Endometrial microvascular endothelial cells (primary cell): Measurements from ENCODE around the gene LRRC75B. TPM values are rescaled to one million over a fixed set of nuclear protein-coding genes. Genes with fewer than 3 reads are reported as not detected.

Experiments
- in situ Hi-C: cut with HindIII; loops from 2 replicates; pipeline ENCODE4 v1.10.0; 2017; ENCODE audit warnings: low sequenced_read_pairs, low pct_unique_long_range_greater_than_20kb; ENCODE audit errors: inconsistent ontology term
- total RNA-seq: library from RNA; depleted of rRNA; stranded (reverse); fragments of >200 nt; gene quantifications from one replicate; pipeline ENCODE4 v1.2.3, GENCODE V29; 2015; ENCODE audit errors: inconsistent ontology term

Gene LRRC75B
- total RNA-seq, 1 donor from 2014 or later, result 2.0 TPM

DNA sequence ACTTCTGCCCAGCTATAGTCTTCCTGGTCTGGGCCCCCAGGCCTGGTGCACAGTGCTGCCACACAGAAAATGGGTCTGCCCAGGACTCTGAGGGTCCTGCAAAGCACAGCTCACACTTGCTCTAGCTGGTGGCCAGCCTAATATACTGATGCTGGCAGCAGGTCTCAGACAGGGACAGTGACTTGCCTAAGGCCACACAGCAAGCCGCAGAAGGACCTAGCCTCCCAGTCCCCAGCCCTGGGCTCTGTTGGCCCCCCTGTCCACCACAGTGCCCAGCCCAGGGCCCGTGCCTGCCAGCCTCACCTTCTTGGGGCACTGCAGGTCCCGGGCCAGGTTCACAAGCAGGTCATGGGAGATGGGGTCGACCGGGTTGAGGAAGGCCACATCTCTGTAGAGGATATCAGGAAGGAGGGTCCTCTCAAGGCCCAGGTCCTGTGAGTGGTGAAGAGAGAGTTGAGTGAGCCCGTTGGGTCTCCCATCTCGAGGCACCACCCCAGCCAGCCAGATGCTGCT lies 3.3 kb downstream of the LRRC75B start:
- in situ Hi-C loops, result no loop called here

DNA sequence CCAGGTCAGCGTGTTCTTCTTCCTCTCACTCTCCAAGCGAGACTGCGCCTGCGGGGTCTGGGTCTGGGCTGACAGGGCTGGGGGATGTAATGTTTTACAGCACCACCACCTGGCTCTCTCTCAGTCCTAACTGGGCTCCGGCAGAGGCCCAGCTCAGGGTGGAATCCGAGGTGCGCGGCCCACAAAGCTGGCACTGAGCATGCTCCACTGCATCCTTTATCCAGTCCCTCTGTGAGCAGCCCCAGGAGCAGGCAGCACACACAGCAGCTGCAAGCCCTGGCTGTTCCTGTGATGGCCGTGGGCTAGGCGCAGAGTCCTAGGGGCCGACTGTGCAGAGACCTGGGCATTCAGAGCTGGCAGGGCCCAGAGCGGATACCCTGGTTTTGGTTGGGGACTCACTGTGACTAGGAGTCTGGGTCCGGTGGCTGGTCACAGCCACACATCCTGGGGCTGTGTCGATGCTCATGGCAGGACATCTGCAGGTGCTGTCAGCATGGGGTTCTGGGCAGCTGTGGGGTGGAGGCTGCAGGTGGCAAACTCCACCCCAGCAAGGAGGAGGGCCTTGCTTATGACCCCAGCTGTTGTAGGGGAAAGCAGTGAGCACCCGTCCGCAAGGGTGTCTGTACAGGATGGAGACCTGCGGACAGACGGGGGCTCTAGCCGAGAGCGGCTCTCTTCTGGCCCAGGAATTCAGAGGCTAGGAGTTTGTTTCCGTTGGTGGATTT lies 4.0 kb downstream of the LRRC75B start:
- in situ Hi-C loops, result no loop called here

DNA sequence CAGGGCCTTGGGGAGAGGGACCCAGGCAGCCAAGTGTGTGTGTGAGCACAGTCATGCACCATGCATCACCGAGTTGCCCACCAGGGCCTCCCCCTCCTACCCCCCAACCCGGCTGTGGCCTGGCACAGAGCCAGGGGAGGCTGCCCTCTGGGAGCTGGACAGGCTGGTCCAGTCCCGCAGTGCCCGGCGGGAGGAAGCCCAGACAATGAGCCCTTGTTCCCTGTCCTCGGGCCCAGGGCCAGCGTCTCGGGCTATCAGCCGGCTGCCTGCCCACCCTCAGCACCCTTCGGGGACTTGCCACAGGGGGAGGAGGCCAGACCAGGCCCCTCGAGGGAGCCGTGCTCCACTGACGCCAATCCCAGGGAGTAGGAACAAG lies 4.5 kb downstream of the LRRC75B start:
- in situ Hi-C loops, result no loop called here

DNA sequence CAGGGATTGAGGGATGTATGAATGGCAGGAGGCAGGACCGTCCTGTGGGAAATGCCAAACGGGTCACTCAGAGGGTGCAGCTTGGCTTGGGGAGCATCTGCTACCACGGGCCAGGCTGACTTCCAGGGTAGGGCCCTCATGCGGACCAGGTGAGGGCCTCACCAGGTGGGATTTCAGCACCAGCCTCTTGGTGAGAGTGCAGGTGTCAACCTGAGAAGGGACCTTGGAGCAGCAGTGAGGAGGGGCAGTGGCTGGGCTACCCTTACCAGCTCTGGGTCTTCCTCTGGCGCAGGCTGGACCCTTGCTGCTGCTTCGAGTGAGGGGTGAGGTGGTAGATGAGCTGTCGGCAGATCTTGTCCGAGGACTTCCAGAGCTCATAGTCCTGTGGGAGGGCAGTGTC lies 4.9 kb downstream of the LRRC75B start:
- in situ Hi-C loops, result no loop called here

DNA sequence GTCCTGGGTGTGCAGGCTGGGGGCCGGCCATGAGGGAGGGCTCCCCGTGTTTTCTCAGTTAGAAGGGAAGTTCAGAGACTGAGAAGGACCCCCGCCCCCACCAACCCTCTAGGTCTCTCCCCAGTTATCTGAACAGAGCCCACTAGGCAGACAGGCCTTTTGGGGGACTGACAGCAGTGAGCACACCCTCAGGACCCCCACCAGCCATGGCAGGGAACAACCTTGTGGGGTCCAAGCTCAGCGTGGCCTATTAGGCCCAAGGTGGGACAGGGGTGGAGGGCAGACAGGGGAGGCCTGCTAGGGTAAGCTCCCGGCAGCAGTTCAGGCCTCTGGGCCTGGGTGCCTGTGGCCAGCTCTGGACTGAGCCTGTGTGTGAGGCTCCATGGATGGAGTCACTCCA lies 5.6 kb downstream of the LRRC75B start:
- in situ Hi-C loops, result no loop called here

DNA sequence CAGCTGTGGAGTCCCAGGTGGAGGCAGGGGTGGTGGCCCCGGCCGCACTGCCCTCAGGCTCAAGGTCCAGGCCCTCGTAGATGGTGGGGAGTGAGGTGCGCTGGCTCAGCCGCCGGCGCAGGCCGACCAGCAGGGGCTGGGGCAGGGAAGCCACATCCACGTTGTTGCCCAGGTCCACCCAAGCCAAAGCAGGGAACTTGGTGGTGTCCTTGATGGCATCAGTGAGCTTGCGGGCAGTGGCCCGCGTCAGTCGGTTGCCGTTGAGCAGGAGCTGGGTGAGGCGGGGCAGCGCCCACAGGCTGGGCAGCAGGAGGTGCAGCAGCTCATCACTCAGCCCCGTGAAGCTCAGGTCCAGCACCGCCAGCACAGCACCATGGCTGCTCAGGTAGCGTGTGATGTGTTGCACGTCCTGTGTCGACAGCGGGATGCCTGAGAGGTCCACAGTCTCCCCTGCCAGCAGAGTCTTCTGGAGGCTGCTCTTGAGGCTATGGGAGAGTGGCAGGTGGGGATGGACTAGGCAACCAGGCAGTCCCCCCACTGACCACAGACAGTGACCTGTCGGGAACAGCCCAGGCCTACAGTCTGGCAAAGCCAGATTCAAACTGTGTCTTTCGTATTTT lies 6.8 kb downstream of the LRRC75B start:
- in situ Hi-C loops, result no loop called here

DNA sequence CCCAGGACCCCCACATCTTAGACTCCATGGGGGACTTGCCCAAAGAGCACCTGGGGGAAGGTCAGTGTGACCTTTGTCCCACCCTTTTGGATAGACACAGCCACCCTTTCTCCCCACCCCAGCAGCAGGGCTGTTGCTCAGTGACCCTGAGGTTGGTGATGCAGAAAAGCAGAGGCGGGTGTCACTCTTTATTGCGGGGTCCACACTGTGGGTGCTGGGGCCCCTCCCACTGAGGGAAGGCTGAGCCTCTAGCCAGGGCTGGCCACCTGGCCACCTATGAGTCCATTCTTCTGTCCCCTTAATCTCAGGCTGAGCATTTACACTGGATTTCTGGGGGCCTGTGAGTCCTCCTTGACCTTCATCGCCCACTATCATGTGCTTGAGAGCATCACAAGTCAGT lies 7.4 kb downstream of the LRRC75B start:
- in situ Hi-C loops, result no loop called here

DNA sequence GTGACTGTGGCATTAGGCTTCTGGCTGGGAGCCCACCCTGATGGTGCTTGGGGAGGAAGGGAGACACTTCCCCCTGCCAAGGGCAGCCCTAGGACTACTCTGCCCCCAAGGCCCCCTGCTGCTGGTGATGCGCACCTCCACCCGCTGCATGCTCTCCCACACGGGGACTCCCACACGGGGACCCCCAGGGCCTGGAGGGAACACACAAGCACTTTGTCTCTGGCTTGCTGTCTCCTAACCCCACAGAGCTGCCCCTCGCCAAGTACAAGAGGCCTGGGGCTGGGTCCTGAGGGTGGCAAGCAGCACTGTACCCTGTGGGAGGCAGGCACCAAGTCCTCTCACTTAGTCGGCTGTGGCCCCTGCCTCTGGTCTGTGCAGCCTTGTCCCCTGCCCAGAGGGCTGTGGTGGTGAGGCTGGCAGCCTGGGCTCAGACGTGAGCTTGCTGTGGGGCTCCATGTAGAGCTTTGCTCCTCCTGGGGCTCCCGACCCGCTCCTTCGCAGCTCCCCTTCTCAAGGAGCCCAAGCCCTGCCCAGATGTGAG lies 7.9 kb downstream of the LRRC75B start:
- in situ Hi-C loops, result no loop called here

DNA sequence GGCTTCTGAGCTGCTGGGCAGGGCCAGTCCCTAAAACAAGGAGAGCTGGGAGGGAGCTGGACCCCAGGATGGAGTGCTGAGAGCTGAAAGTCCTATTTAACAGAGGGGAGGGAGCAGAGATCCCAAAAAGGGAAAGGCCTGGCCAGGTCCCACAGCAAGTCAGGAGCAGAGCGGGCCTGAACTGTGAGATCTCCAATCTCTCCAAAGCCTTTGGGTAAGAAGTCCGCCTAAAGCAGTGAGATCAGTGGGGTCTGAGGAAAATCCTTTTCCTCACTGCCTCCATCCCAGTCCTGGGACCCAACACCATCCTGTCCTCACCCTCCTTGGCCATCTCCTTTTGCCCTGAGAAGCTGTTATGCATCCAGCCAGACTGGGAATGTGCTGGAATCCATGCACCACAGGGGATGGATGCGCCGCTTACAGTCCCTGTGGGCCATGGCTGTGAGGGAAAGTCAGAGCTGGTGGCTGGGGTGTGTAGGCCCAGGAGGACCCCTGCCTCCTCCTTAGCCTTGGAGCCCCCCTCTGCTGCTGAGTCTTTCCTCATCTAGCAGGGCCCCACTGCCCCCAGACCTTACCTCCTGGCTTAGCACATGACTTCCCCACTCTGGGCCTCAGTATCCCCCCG lies 8.6 kb downstream of the LRRC75B start:
- in situ Hi-C loops, result no loop called here

DNA sequence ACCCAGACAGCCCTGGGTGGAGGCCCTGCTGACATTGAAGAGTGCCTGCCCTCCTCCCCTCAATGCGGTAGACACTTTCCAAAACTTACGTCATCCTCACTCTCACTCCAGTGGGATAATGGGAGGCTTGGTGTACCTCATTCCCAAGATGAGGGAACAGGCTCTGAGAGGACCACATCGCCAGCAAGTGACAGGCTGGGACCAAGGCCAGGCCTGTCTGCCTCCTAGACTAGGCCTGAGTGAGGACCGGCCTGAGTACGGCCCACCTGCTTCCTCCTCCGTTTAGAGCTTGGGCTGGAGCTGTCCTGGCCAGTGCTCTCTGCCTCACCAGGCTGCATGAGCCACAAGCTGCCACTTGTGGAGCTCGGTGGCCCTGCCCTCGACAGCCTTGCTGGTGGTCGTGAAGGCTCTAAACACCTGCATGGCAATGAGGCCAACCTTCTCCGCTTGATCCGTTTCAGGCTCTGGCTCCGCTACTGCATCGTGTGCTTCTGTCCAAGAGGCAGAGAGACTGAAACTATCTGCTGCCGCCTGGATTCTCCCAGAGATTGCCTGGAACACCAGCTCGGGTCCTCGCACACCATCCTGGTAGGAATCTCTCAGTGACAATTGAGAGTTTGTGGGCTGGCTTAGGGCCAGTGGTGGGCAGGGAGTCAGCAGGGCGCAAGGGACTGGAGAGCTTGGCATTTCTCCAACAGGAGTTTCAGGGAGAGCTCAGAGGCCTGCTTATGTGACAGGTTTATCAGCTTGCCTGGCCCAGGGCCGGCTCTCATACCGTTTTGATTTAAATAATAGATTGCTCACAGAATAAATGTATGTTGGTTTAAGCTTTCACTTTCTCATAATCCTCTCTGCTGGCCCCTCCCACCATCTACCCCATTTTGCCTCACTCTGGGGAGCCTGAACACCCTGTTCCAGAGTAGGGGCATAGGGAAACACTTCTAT lies 9.4 kb downstream of the LRRC75B start:
- in situ Hi-C loops, result no loop called here

DNA sequence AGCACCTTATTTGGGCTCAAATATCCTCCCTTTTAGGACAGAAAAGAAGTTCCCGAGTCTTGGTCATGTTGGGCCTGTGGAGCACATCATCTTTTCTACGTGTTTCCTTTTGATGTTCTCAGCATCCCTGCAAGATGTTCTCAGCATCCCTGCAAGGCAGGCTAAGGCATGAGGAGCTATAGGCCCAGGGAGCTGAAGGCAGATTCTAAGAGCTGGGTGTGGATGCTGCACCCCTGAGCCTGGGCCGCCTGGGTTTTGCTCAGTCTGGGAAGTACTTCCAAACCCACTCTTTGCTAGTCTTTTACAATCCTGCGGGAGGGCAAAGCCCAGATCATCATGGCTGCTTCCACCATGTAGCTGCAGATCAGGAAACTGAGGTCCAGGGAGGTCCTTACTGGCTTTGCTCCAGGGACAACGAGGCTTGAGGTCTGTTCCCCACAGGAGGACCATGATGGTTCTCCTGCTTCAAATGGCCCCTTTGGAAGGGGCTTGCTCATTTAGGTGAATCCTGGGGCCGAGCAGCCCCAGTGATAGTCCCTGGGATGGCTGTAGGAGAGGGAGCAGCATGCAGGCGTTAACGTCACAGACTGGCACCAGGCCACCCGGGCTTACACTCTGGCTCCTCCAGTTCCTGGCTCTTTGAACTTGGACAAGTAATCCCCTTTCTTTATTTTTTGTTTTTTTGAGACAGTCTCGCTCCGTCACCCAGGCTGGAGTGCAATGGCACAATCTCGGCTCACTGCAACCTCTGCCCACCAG lies 10.6 kb downstream of the LRRC75B start:
- in situ Hi-C loops, result no loop called here

DNA sequence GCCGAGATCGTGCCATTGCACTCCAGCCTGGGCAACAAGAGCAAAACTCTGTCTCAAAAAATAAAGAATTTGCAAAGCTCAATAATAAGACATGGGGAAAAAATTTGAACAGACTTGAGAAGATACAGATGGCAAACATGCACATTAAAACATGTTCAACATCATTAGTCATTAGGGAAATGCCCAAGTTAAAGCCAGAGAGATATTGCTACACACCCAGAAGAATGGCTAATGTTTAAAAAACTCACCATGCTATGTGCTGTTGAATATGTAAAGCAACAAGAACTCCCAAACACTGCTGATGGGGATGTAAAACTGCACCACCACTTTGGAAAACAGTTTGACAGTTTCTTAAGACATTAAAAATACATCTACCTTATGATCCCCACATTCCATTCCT lies 12.6 kb downstream of the LRRC75B start:
- in situ Hi-C loops, result no loop called here

DNA sequence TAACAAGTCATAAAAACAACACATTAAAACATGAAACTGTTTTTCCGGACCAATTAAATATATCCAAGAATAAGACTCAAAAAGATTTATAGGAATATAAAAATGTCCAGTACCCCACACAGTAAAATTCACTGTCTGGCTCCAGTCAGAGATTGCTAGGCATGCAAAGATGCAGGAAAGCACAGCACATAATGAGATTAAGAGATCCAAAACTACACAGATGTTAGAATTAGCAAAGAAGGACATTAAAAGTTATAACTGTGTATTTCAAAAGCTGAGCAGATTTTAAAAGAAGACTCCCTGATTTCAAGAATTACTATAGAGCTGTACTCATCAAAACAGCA lies 13.6 kb downstream of the LRRC75B start:
- in situ Hi-C loops, result no loop called here

DNA sequence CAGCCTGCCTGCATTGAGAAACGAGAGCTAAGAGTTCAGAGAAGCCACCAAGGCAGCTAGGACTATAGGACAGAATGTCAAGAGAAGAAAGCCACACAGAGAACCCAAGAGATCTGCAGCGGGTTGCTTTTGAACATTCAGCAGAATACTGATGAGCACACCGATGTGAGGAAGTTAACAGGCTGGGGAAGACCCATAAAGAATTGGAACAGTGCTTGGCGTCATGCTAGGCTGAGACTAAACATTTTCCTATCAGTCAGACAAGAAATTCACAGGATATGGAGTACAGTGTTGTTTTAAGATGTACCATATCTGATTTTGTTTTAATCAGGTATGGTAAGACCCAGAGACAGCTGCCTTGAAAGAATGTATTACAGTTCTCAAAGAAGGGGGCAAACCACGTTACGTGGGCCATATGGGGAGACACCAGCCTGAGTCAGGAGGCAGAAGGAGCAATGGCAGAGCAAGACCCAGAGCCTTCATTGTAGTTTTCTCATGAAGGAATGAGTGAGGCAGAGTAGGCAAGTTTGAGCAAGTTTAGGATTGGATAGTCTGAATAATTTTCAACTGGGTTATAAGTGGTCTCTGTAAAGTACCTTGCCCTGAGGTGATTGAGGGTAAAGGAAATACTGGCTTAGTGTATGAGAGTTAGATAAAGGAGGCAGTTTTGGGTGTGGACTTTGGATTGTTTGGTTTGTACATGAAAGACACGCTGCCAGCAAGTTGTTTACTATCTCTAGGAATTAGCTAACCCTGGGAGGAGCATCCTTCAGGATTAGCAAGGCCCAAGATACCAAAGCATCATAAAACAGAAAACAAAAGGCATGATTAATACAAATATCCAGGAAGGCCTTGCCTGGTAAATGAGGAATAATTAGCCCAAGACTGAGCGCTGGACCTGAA lies 14.3 kb downstream of the LRRC75B start:
- in situ Hi-C loops, result no loop called here

DNA sequence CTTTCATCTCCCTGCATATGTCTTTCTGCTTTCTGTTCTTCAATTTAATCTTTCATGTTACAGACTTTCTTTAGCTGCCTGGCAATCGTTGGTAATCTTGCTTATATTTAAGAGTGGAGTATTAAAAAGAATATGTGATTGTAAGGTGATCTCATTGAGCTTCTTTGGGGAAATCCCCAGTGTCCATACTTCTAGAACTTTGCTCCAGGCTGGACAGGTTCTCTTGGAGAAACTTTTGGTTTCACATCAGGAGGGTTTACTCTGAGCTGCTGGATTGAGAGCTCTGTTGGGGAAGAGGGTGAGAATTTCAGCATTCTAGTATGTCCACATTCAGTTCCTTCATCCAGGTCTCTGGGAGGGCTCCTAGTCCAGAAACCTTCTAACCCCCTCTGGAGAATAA lies 16.1 kb downstream of the LRRC75B start:
- in situ Hi-C loops, result no loop called here

DNA sequence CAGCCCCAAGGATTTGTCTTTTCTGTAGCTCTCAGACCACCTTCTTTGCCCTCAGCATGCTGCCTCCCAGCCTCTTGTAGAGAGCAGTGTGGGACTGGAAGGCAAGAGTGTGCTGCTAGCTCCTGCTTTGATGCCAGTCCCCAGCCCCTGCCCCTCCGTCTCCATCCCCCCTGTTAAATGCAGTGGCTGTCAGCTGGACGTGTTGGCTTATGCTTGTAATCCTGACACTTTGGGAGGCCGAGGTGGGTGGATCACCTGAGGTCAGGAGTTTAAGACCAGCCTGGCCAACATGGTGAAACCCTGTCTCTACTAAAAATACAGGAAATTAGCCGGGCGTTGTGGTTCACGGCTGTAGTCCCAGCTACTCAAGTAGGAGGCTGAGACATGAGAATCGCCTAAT lies 21.6 kb downstream of the LRRC75B start:
- in situ Hi-C loops, result no loop called here

DNA sequence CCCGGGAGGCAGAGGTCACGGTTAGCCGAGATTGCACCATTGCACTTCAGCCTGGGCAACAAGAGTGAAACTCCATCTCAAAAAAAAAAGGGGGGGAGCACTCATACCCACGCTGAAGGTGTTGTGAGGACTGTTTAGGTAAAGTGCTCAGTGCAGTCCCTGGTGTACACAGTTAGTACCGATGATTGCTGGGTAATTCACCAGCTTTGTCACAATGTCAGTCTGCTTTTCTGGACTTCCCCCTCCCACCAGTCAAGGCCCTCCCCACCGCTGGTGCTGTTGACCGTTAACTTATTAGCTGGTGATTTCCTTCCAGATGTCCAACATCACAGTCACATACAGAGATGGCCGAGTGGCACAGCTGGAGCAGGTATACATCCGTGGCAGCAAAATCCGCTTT lies 25.2 kb downstream of the LRRC75B start:
- in situ Hi-C loops, result no loop called here
